ENCODE results near the gene IPO8.
"Not testable (repeated sequence)": the region's sequence is repeated elsewhere in the genome, so short reads cannot be mapped to it uniquely, and the experiment has no call there.

The IPO8 gene

GRCh38 chr12:30687265-30687986, 8.2 kb downstream of the IPO8 start:
- no peak for DNase-seq

DNA sequence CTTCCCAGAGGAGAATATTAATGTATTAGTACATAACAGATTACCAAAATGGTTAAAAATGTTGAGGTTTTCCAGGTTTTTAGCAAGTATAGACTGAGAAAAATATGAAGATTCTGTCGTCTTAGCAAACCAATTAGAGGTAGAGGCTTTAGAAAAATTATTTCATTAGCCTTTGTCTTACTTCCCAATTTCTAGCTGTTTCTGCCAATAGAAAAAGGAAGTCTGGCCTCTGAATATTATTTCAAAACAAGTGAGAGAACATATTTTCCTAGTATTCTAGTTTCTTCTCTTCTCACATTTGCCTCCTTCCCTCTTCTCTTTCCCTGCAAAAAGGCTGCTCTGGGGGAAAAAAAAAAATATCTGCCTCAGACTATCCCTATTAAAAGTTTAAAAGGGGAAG, 16.4 kb downstream of the IPO8 start:
- DNase-seq = no peak

DNA sequence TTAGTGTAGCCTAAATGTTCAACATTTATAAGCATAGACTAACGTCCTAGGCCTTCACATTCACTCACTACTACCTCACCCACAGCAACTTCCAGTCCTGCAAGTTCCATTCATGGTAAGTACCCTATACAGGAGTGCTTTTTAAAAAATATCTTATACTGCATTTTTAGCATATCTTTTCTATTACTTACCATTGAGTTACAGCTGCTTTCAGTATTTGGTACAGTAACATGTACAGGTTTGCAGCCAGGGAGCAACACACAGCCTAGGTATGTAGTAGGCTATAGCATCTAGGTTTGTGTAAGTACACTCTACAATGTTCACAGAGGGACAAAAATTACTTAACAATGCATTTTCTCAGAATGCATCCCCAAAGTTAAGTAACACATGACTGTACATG, 17.4 kb downstream of the IPO8 start:
- DNase-seq = no peak

GRCh38 chr12:30661210-30661609, 34.5 kb downstream of the IPO8 start:
- DNase-seq = no peak

GRCh38 chr12:30652034-30652696, 43.5 kb downstream of the IPO8 start:
- DNase-seq = no peak

DNA sequence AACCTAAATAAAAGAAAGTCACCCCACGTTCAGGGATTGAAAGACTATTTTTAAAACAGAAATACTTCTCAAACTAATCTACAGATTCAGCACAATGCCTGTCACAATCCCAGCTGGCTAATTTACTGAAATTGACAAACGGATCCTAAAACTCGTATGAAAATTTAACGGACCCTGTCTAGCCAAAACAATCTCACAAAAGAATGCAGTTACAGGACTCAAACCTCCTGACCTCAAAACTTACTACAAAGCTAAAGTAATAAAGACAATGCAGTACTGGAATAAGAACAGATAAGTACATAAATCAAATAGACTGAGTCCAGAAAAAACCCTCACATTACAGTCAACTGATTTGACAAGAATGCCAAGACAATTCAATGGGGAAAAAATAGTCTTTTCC, 48.8 kb downstream of the IPO8 start:
- DNase-seq = no peak

DNA sequence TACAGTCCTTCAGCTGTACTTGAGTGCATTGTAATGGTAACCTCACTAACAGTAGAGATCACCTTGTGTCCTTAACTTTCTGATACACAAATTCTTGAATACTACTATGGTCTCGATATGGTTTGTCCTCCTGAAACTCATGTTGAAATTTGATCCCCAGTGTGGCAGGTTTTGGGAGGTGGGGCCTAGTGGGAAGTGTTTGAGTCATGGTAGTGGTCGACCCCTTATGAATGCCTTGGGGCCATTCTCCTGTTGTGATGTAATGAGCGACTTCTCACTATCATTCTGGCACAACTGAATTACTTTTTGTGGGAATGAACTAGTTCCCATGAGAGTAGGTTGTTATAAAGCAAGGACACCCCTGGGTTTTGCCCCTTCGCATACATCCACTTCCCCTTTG, 52.3 kb downstream of the IPO8 start:
- DNase-seq = no peak

DNA sequence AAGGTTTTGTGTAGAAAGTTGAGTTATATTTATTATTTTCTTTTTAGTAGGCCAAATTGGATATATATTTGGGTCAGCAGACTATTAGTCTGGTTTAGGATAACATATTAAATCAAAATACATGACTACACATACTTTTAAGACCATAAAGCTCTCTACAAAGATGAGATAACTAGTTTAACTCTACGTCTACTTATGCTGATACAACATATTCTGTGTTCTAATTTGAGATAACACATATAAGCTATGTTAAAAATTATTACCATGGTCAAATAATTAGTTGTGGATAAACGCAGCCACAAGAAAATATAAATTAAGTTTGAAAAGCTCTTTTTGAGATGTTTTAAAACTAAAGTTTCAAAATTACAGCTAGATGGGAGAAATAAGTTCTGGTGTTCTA, 55.3 kb downstream of the IPO8 start:
- DNase-seq = no peak

DNA sequence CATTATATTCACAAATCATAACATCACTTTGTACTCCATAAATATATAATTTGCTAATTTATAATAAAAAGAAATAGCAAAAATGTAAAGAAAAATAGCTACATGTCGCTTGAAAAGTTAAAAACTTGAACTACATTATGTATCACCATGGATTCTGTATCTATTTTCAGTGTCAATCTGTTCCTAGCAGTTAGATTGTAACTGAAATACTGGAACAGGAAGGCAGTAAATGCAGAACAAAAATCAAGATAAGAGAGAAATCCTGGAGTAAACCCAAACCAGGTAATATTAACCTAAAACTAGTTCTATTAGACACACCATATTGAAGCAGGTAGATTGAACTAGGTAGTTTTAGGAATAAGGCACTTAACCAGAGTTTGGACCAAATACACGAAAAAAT, 60.3 kb downstream of the IPO8 start:
- no peak for DNase-seq

DNA sequence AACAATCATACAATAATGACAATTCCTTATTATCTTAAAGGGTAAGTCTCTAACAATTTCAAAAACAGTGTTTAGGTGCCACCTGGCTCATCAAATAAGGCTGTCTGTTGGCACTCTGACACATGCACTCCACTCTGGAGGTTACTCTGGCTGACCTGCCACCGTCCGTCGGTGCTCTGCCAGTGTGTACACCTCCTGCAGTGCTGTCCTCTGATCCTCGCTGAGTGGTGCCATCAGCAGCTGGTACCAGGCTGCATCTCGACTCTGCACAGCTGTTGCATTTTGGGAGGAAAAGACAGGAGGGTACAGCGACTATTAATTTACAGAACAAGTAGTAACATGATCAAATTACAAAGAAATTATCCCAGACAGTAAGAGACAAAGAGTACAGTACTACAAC, 63.9 kb downstream of the IPO8 start:
- DNase-seq = no peak

DNA sequence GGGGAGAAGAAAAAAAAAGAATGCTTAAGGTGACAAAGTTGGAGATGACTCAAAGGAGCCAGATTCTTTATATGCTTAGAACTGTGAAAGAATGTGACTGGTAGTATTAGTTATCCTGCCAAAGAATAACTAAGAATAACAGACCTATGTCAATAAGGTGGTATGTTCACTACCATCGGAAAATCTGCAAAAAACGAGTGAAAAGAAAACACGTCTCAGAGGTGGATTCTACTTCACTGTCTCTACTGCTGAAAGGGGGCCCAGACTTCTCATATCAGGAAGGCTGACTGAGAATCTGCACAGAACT, 64.7 kb downstream of the IPO8 start:
- no peak for DNase-seq

GRCh38 chr12:30630076-30630978, 65.3 kb downstream of the IPO8 start:
- DNase-seq = no peak

- no peak for DNase-seq
These were observed 68.8 kb downstream of the IPO8 start for GRCh38 chr12:30626847-30627246.

DNA sequence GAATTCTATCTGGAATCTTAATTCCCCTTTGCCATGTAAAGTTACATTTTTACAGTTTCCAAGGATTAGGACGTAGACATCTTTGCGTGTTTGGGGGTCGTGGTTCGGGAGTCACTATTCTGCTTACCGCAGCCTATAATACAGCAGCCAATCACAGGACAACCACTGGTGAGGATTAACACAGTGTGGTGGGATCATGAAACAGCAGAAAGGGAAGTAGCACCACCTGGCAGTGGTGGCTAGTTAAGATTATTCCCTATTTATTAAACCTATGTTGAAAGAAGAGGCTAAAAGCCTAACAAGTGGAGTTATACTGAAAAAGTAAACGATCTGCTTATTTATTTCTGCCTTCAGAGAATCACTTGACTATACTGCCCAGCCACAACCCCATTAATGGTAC, 71.7 kb downstream of the IPO8 start:
- DNase-seq = no peak

DNA sequence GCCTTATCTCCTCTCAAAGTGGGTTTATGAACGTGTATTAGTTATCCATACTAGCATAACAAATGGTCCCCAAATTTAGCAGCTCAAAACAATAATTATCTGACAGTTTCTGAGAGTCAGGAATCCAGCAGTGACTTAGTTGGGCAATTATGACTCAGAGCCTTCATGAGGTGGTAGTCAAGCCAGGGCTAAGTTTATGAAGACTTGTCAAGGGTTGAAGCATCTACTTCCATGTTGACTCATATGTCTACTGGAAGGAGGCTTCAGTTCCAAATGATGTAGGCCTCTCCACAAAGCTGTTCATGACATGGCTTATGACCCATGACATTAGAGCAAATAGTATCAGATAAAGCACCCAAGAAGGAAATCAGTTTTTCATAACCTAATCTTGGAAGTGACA, 73.2 kb downstream of the IPO8 start:
- DNase-seq = no peak

DNA sequence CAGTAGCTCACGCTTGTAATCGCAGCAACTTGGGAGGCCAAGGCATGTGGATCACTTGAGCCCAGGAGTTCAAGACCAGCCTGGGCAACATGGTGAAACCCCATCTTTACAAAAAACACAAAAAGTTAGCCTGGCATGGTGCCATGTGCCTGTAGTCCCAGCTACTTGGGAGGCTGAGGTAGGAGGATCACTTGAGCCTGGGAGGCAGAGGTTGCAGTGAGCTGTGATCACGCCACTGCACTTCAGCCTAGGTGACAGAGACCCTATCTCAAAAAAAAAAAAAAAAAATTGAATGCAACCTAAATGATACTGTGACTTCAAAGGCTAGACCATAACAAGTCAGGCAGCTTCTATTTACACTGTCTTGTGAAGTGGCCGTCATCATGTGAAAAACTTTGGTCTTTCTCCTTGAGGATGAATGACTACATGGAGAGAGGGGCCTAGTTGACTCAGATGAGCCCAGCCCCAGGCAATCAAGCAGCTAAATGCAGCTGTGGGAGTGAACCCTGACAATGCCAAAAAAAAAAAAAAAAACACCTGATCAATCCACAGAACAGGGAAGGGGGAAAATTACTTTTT, 73.9 kb downstream of the IPO8 start:
- not testable (repeated sequence) for DNase-seq

DNA sequence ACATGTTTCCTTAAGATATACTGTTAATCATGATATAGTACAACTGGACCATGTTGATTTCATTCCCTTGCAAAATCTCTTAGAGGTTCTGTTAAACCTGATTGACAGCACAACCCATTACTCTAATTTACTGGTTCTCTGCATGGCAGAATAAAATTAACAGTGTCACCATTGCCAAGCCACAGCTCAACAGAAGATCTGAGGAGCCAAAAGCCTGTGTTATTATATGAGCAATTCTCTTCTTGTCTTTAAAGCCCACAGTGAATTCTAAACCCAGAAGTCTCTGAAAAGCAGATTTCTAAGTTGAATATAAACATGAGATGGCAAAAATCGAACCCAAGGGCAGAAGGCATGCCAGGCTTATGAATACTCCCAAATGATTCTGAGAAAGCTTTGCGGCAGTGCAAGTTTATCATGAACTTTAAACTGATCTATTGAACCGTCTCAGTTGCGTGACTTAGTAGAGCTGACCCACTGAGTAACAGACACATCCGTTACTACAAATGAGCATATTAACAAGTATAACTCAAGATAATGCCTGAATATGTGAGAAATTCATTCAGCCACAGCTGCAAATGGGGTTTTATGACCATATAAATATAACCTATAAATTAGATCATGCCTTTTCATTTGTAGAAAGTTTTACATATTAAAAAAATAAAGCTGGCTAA, 78.2 kb downstream of the IPO8 start:
- no peak for DNase-seq

- no peak for DNase-seq
These were observed 81.6 kb downstream of the IPO8 start for GRCh38 chr12:30614031-30614430.

DNA sequence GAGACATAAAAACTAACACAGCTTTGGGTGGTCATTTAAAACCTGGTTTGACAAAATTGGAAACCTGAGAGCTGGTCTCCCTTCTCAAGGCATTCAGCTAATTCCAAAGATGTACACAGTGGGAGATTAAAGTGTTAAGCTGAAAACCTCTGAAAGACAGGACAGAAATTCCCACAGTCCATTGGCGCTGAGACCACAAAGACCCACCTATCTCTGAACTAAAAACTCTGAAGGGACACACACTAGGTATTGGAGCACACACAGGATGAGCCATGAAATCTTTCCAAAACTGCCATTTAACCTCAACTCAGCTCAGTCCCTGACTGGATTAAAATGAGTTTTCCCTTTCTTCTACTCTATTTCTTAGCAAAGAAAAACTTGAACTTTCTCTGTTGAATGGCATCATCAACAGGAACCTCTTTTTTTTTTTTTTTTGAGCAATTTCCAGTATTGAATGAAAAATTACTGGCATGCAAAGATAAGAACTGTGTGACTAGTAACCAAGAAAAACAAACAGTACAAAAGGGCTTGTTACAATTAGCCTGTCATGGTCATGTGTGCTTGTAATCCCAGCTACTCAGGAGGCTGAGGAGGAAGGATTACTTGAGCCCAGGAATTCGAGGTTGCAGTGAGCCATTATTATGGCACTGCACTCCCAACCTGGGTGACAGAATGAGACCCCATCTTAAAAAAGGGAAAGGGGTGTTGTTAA, 82.4 kb downstream of the IPO8 start:
- no peak for DNase-seq

GRCh38 chr12:30610718-30611117, 85.0 kb downstream of the IPO8 start:
- no peak for DNase-seq

- not testable (repeated sequence) for DNase-seq
These were observed 85.8 kb downstream of the IPO8 start for GRCh38 chr12:30609819-30610218.

GRCh38 chr12:30604302-30604701, 91.4 kb downstream of the IPO8 start:
- DNase-seq = not testable (repeated sequence)

Data from NCI-H1436 treated with DMSO at 0.1 percent for 48 hours (cell line).